Gastrocnemius medialis (tissue), 4 donors: ENCODE data around the gene MLIP. TPM values are rescaled to one million over a fixed set of nuclear protein-coding genes. Genes with fewer than 3 reads are reported as not detected.

ENCODE experiments used
- ATAC-seq, 2 donors: fragments of 150-250 bp; one replicate each; pipeline ENCODE4 v1.9.1; 2016
- DNase-seq, 2 donors: peaks; one replicate each; pipeline ENCODE4 v3.0.0-alpha.2; 2019
- H3K27ac ChIP-seq, 4 donors: fragments of 200-600 bp; sonication (generic); 1 replicate in 1 of 4; 2 replicates in 3 of 4; pipeline ENCODE4 v1.5.1; 2016 to 2018; ENCODE audit warnings: mild to moderate bottlenecking in 2 of 4, moderate library complexity in 1 of 4
- H3K27me3 ChIP-seq, 3 donors: fragments of 200-600 bp; sonication (generic) in 2 of 3; 1 replicate in 1 of 3; 2 replicates in 2 of 3; pipeline versions ENCODE4 v1.5.1 to v1.6.0; 2016 to 2019; ENCODE audit warnings: mild to moderate bottlenecking in 1 of 3, moderate library complexity in 1 of 3
- H3K36me3 ChIP-seq, 2 donors: fragments of 200-600 bp; sonication (generic) in 1 of 2; one replicate each; pipeline ENCODE4 v1.5.1; 2017 to 2018
- H3K4me1 ChIP-seq, 2 donors: fragments of 200-600 bp; sonication (generic) in 1 of 2; one replicate each; pipeline ENCODE4 v1.5.1; 2016 to 2017; ENCODE audit warnings: mild to moderate bottlenecking in 2 of 2
- H3K4me3 ChIP-seq, 4 donors: fragments of 200-600 bp; sonication (generic) in 3 of 4; 1 replicate in 1 of 4; 2 replicates in 3 of 4; pipeline ENCODE4 v1.5.1; 2016 to 2019; ENCODE audit warnings: mild to moderate bottlenecking in 2 of 4
- H3K9me3 ChIP-seq, 3 donors: fragments of 200-600 bp; sonication (generic) in 2 of 3; 1 replicate in 1 of 3; 2 replicates in 2 of 3; pipeline ENCODE4 v1.5.1; 2016 to 2019
- CTCF ChIP-seq, 5 experiments: fragments of 450-650 bp in 3 of 5; fragments of 200-600 bp in 2 of 5; sonication (generic) in 2 of 5; IDR thresholded peaks in 4 of 5; conservative IDR thresholded peaks in 1 of 5; 1 replicate in 4 of 5; 2 replicates in 1 of 5; pipeline ENCODE4 v1.5.1; 2016 to 2019; ENCODE audit warnings: antibody characterized with exemption in 5 of 5, mild to moderate bottlenecking in 3 of 5, moderate library complexity in 3 of 5
- POLR2A ChIP-seq, 2 donors: fragments of 450-650 bp; IDR thresholded peaks; one replicate each; pipeline ENCODE4 v1.6.1; 2017; ENCODE audit warnings: antibody characterized with exemption in 2 of 2, mild to moderate bottlenecking in 2 of 2, moderate library complexity in 2 of 2
- in situ Hi-C, 4 donors: fragments of 200-750 bp; cut with MboI; loops; one replicate each; pipeline versions ENCODE4 v1.15.0 to v1.8.0; 2017; ENCODE audit warnings: low sequenced_read_pairs in 4 of 4
- intact Hi-C: fragments of 100-400 bp; cut with DNase I; formaldehyde crosslinking; loops from one replicate; pipeline ENCODE4 v1.15.1; 2023; ENCODE audit warnings: low total_unique reads
- total RNA-seq, 4 donors: library from RNA; depleted of rRNA; stranded (reverse); fragments of >200 nt; gene quantifications; one replicate each; pipeline versions ENCODE4 v1.1.0 to v1.2.3, GENCODE V29; 2016

Gene MLIP
- total RNA-seq, 4 donors from 2014 or later, result 130 to 200 (median 160) TPM

GRCh38 chr6:54112151-54112650, 958 bp downstream of the MLIP start:
- Histone ChIP-seq H3K36me3 (no peaks in the 10 kb centered on the region), H3K4me3 (no peak overlapping the region), H3K27me3 (no peaks in the 10 kb centered on the region), H3K27ac (peak overlapping the region in 3 of 4 donors; percentile 6 to 87 (median 52)), H3K9me3 (no peaks in the 10 kb centered on the region), H3K4me1 (peaks cover 77 to 83% of the 10 kb centered on the region in 2 donors)
- no peak for TF ChIP-seq POLR2A (IDR thresholded peaks at IDR 0.05)
- TF ChIP-seq CTCF (IDR thresholded peaks at IDR 0.05 in 4 of 5, conservative IDR thresholded peaks at IDR 0.05 in 1 of 5), result no peak
- DNase-seq (no peak), ATAC-seq (no peak)
- intact Hi-C loops (no loop called here), in situ Hi-C loops (no loop called here)

GRCh38 chr6:54114991-54115390, 3.7 kb downstream of the MLIP start:
- no peaks in the 10 kb centered on the region for H3K9me3 ChIP-seq
- in situ Hi-C loops (no loop called here), intact Hi-C loops (no loop called here)
- peak overlapping the region in 2 of 4 donors; percentile 60 to 87 for H3K27ac ChIP-seq
- no peaks in the 10 kb centered on the region for H3K27me3 ChIP-seq
- peaks cover 64 to 76% of the 10 kb centered on the region in 2 donors for H3K4me1 ChIP-seq
- no peak overlapping the region for H3K4me3 ChIP-seq
- no peak for TF ChIP-seq CTCF (IDR thresholded peaks at IDR 0.05 in 4 of 5, conservative IDR thresholded peaks at IDR 0.05 in 1 of 5)
- no peak for TF ChIP-seq POLR2A (IDR thresholded peaks at IDR 0.05)
- no peaks in the 10 kb centered on the region for H3K36me3 ChIP-seq
- DNase-seq (no peak), ATAC-seq (no peak)

GRCh38 chr6:54115966-54116365, 4.7 kb downstream of the MLIP start:
- TF ChIP-seq CTCF (IDR thresholded peaks at IDR 0.05 in 4 of 5, conservative IDR thresholded peaks at IDR 0.05 in 1 of 5) (no peak), POLR2A (IDR thresholded peaks at IDR 0.05) (no peak)
- no peaks in the 10 kb centered on the region for H3K9me3 ChIP-seq
- H3K4me3 ChIP-seq, result no peak overlapping the region
- no peak for ATAC-seq
- peaks cover 56 to 66% of the 10 kb centered on the region in 2 donors for H3K4me1 ChIP-seq
- no peaks in the 10 kb centered on the region for H3K27me3 ChIP-seq
- intact Hi-C loops (no loop called here), in situ Hi-C loops (no loop called here)
- H3K36me3 ChIP-seq, result no peaks in the 10 kb centered on the region
- H3K27ac ChIP-seq, result peak overlapping the region in 3 of 4 donors; percentile 3 to 87 (median 60)
- no peak for DNase-seq

- Histone ChIP-seq H3K4me1 (peaks cover 35 to 46% of the 10 kb centered on the region in 2 donors), H3K27me3 (no peaks in the 10 kb centered on the region), H3K36me3 (no peaks in the 10 kb centered on the region), H3K9me3 (no peaks in the 10 kb centered on the region), H3K4me3 (no peak overlapping the region), H3K27ac (peak overlapping the region in 3 of 4 donors; percentile 28 to 71 (median 66))
- intact Hi-C loops, result no loop called here
- TF ChIP-seq CTCF (IDR thresholded peaks at IDR 0.05 in 4 of 5, conservative IDR thresholded peaks at IDR 0.05 in 1 of 5) (no peak), POLR2A (IDR thresholded peaks at IDR 0.05) (no peak)
- ATAC-seq (peak in 1 of 2 donors; percentile 73), DNase-seq (no peak)
- in situ Hi-C loops, result no loop called here
Measured at GRCh38 chr6:54118117-54118516, 6.9 kb downstream of the MLIP start.

- no peak for ATAC-seq
- no peaks in the 10 kb centered on the region for H3K9me3 ChIP-seq
- peaks cover 22 to 48% of the 10 kb centered on the region in 2 donors for H3K4me1 ChIP-seq
- in situ Hi-C loops, result no loop called here
- H3K27ac ChIP-seq, result peak overlapping the region in 1 of 4 donors; percentile 25
- no peak for DNase-seq
- TF ChIP-seq POLR2A (IDR thresholded peaks at IDR 0.05), result no peak
- TF ChIP-seq CTCF (IDR thresholded peaks at IDR 0.05 in 4 of 5, conservative IDR thresholded peaks at IDR 0.05 in 1 of 5), result no peak
- peaks cover 0 to 35% of the 10 kb centered on the region in 2 donors for H3K36me3 ChIP-seq
- intact Hi-C loops, result no loop called here
- no peaks in the 10 kb centered on the region for H3K27me3 ChIP-seq
- H3K4me3 ChIP-seq, result no peak overlapping the region
Measured at GRCh38 chr6:54125493-54125892, 14.2 kb downstream of the MLIP start.
